OCI-LY7 (cell line): ENCODE results near the gene ASXL1. TPM values are rescaled to one million over a fixed set of nuclear protein-coding genes. Genes with fewer than 3 reads are reported as not detected.

Source experiments
- BruUV-seq: library from RNA; stranded (reverse); fragments of 400-500 nt; replicated peaks from 2 replicates; lab custom pipeline; 2021; lab: Mats Ljungman, UMichigan
- CTCF ChIA-PET: fragments of 300-600 bp; sonication (Branson Sonifier 250); formaldehyde crosslinking; loops from one replicate; lab custom pipeline; 2022; ENCODE audit warnings: antibody characterized with exemption; ENCODE audit not compliant: unreplicated experiment; lab: Charles Lee
- POLR2A ChIA-PET: fragments of 300-600 bp; sonication (Branson Sonifier 250); formaldehyde crosslinking; loops from one replicate; lab custom pipeline; 2022; ENCODE audit warnings: antibody characterized with exemption; lab: Charles Lee
- DNase-seq: peaks from one replicate; pipeline ENCODE4 v3.0.0-alpha.2; 2015; ENCODE audit warnings: low spot score
- H2AFZ ChIP-seq: fragments of 200-600 bp; sonication (generic), shearing (Covaris generic); 2 replicates; pipeline ENCODE4 v1.6.1; 2014; ENCODE audit warnings: mild to moderate bottlenecking, antibody characterized with exemption, low read length, moderate library complexity
- H3K27ac ChIP-seq: fragments of 200-600 bp; sonication (generic); 2 replicates; pipeline ENCODE4 v1.5.1; 2014; ENCODE audit warnings: mixed run types, low read depth, mild to moderate bottlenecking, moderate library complexity, low read length, inconsistent platforms; ENCODE audit not compliant: poor library complexity, severe bottlenecking
- H3K36me3 ChIP-seq: fragments of 200-600 bp; sonication (generic); 2 replicates; pipeline ENCODE4 v1.6.1; 2014; ENCODE audit warnings: mild to moderate bottlenecking, antibody characterized with exemption, low read length, moderate library complexity, mixed read lengths; ENCODE audit not compliant: insufficient read depth
- H3K4me1 ChIP-seq: fragments of 200-600 bp; sonication (generic); 2 replicates; pipeline ENCODE4 v1.5.1; 2014; ENCODE audit warnings: mild to moderate bottlenecking, low read length; ENCODE audit not compliant: insufficient read depth, poor library complexity, severe bottlenecking
- H3K4me2 ChIP-seq: fragments of 200-600 bp; sonication (generic); 2 replicates; pipeline ENCODE4 v1.6.1; 2014; ENCODE audit warnings: mild to moderate bottlenecking, low read length
- H3K4me3 ChIP-seq: fragments of 200-600 bp; sonication (generic); 2 replicates; pipeline ENCODE4 v1.5.1; 2014; ENCODE audit warnings: mild to moderate bottlenecking, low read depth, low read length; ENCODE audit not compliant: poor library complexity, severe bottlenecking
- H3K79me2 ChIP-seq: fragments of 200-600 bp; sonication (generic); 2 replicates; pipeline ENCODE4 v1.6.1; 2016; ENCODE audit warnings: low read depth, mild to moderate bottlenecking, low read length, moderate library complexity, mixed read lengths; ENCODE audit not compliant: insufficient read depth
- H3K9me2 ChIP-seq: fragments of 200-600 bp; sonication (generic); 2 replicates; pipeline ENCODE4 v1.6.1; 2016; ENCODE audit warnings: mild to moderate bottlenecking, low read length, mixed read lengths; ENCODE audit not compliant: insufficient read depth
- H3K9me3 ChIP-seq: fragments of 200-600 bp; sonication (generic); 2 replicates; pipeline ENCODE4 v1.6.1; 2014; ENCODE audit warnings: mild to moderate bottlenecking, mixed run types, low read length, mixed read lengths
- H4K20me1 ChIP-seq: fragments of 200-600 bp; sonication (generic); 2 replicates; pipeline ENCODE4 v1.6.1; 2014; ENCODE audit warnings: mild to moderate bottlenecking, antibody characterized with exemption, low read length, moderate library complexity, mixed read lengths; ENCODE audit not compliant: insufficient read depth
- EZH2phosphoT487 ChIP-seq: fragments of 200-600 bp; sonication (generic); IDR thresholded peaks from 2 replicates; pipeline ENCODE4 v1.6.1; 2018; ENCODE audit warnings: low read depth, borderline replicate concordance, mild to moderate bottlenecking, mixed run types, antibody characterized with exemption, low read length, moderate library complexity, mixed read lengths
- intact Hi-C: fragments of 100-400 bp; cut with micrococcal nuclease; formaldehyde crosslinking; loops from one replicate; pipeline ENCODE4 v1.10.0; 2022; ENCODE audit not compliant: unreplicated experiment
- total RNA-seq, 2 experiments: library from RNA; depleted of rRNA in 1 of 2; stranded (reverse); fragments of >200 nt in 1 of 2; shearing (Covaris generic) in 1 of 2; gene quantifications; 2 replicates each; pipeline ENCODE4 v1.2.3, GENCODE V29; 2014 to 2022
- TF ChIP-seq, protein P1 (sequence below): fragments of 200-600 bp; sonication (generic); conservative IDR thresholded peaks from 2 replicates; pipeline ENCODE4 v1.5.1; 2014; ENCODE audit warnings: mild to moderate bottlenecking, antibody characterized with exemption, low read length, moderate library complexity, mixed read lengths

ASXL1 gene
- total RNA-seq, 2 experiments from 2014 or later = 84.7 to 122 TPM

DNA sequence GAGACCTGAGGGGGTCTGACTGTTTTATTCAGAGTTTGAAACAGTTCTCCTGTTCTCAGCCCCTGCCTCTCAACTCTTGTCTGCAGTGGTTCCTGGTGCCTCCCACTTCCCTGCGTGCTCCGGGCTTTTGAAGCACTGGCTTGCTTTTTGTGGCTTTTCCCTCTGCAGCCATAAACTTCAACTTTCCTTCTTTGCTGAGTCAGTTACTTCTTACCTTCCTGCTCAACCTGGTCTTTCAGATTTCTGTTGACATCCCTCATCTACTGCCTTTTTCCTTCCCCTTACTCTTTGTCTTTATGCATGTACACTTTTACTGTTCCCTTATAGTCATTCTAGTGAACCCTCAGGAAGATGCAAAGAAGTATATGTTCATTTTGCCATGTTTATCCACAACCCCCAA lies 57.4 kb downstream of the ASXL1 start:
- POLR2A ChIA-PET = no interaction called here
- peaks cover 20% of the 10 kb centered on the region; the same call in 1 of the 2 replicates for H3K36me3 ChIP-seq
- CTCF ChIA-PET = interaction anchor here (0.6 kb wide), 1 partner anchor 45 kb away, joined by 3 read pairs; no protein-coding TSS in a partner anchor
- no peak overlapping the region for H3K4me3 ChIP-seq
- peaks cover 65% of the 10 kb centered on the region; the same call in 1 of the 2 replicates for H3K79me2 ChIP-seq
- no peak overlapping the region for H2AFZ ChIP-seq
- intact Hi-C loops = no loop called here
- H3K27ac ChIP-seq = no peak overlapping the region
- no peaks in the 10 kb centered on the region for H3K9me3 ChIP-seq
- no TSS peak for BruUV-seq
- H4K20me1 ChIP-seq = 0 out of 2 replicates have a peak, but pooled peaks cover 3% of the 10 kb centered on the region
- H3K4me2 ChIP-seq = no peak overlapping the region
- H3K9me2 ChIP-seq = no peaks in the 10 kb centered on the region
- DNase-seq = no peak
- TF ChIP-seq EZH2phosphoT487 = no peak
- TF ChIP-seq, protein P1, sequence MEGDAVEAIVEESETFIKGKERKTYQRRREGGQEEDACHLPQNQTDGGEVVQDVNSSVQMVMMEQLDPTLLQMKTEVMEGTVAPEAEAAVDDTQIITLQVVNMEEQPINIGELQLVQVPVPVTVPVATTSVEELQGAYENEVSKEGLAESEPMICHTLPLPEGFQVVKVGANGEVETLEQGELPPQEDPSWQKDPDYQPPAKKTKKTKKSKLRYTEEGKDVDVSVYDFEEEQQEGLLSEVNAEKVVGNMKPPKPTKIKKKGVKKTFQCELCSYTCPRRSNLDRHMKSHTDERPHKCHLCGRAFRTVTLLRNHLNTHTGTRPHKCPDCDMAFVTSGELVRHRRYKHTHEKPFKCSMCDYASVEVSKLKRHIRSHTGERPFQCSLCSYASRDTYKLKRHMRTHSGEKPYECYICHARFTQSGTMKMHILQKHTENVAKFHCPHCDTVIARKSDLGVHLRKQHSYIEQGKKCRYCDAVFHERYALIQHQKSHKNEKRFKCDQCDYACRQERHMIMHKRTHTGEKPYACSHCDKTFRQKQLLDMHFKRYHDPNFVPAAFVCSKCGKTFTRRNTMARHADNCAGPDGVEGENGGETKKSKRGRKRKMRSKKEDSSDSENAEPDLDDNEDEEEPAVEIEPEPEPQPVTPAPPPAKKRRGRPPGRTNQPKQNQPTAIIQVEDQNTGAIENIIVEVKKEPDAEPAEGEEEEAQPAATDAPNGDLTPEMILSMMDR = no peak
- H3K4me1 ChIP-seq = peaks cover 6% of the 10 kb centered on the region

DNA sequence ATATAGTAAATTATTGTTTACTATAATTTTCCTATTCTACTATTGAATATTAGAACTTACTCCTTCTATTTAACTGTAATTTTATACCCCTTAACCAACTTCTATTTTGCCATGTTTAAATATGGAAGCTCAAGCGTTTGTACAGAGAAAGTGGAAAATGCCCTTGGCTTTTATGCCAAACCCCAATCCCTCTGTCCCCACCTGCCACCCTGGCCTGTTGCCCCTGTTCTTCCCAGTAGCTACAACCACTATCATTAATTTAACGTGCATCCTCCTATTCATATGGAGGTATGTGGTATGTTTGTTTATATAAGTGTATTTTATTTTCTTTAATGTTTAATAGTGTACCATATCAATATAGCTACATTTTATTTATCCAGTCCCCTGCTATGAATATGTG lies 58.1 kb downstream of the ASXL1 start:
- intact Hi-C loops = no loop called here
- H3K27ac ChIP-seq = no peak overlapping the region
- H3K9me3 ChIP-seq = no peaks in the 10 kb centered on the region
- ChIA-PET POLR2A (no interaction called here), CTCF (no interaction called here)
- TF ChIP-seq, protein P1 = no peak
- TF ChIP-seq EZH2phosphoT487 = no peak
- H3K36me3 ChIP-seq = peaks cover 21% of the 10 kb centered on the region; the same call in 1 of the 2 replicates
- no peak overlapping the region for H3K4me2 ChIP-seq
- 0 out of 2 replicates have a peak, but pooled peaks cover 3% of the 10 kb centered on the region for H4K20me1 ChIP-seq
- no peaks in the 10 kb centered on the region for H3K9me2 ChIP-seq
- BruUV-seq = no TSS peak
- H3K4me3 ChIP-seq = no peak overlapping the region
- no peak for DNase-seq
- no peak overlapping the region for H2AFZ ChIP-seq
- H3K4me1 ChIP-seq = peaks cover 6% of the 10 kb centered on the region
- peaks cover 65% of the 10 kb centered on the region; the same call in 1 of the 2 replicates for H3K79me2 ChIP-seq

DNA sequence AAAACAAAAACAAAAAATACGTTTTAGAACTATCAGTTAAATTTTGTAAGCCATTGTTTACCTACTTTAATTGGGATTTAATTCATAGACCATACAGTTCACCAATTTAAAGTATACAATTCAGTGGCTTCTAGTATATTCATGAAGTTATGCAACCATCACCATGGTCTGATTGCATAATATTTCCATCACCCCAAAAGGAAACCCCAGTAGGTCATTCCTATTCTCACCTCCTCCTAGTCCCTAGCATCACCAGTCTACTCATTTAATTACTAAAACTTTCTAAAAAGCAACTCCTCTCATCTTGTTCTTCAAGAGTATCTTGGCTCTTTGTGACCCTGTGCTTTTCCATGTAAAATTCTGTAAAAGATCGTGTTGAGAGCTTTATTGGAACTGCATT lies 60.2 kb downstream of the ASXL1 start:
- ChIA-PET CTCF (no interaction called here), POLR2A (no interaction called here)
- no peak for TF ChIP-seq EZH2phosphoT487
- TF ChIP-seq, protein P1 = no peak
- DNase-seq = no peak
- Histone ChIP-seq H3K27ac (no peak overlapping the region), H3K4me2 (no peak overlapping the region), H3K4me3 (no peak overlapping the region), H3K9me3 (no peaks in the 10 kb centered on the region), H4K20me1 (no peaks in the 10 kb centered on the region), H3K4me1 (no peaks in the 10 kb centered on the region), H2AFZ (no peak overlapping the region), H3K36me3 (peaks cover 16% of the 10 kb centered on the region; the same call in 1 of the 2 replicates), H3K9me2 (no peaks in the 10 kb centered on the region), H3K79me2 (peaks cover 53% of the 10 kb centered on the region; the same call in 1 of the 2 replicates)
- no TSS peak for BruUV-seq
- intact Hi-C loops = no loop called here
